ENCODE results near the gene SMLR1.

- TF ChIP-seq CTCF (conservative IDR thresholded peaks at IDR 0.05; ENCODE audit: low read depth in 2 of 2) (no peak), EZH2 (IDR thresholded peaks at IDR 0.05; ENCODE audit: low read depth, unreplicated experiment) (no peak), REST (IDR thresholded peaks at IDR 0.05; ENCODE audit: unreplicated experiment) (no peak), POLR2AphosphoS5 (IDR thresholded peaks at IDR 0.05; ENCODE audit: low read depth) (no peak), EZH2phosphoT487 (IDR thresholded peaks at IDR 0.05; ENCODE audit: unreplicated experiment) (no peak), NANOG (IDR thresholded peaks at IDR 0.05; ENCODE audit: borderline replicate concordance) (no peak), CREB1 (CRISPR knock-in tag; IDR thresholded peaks at IDR 0.05; ENCODE audit: low read depth) (no peak), STAT1 (IDR thresholded peaks at IDR 0.05; ENCODE audit: unreplicated experiment) (no peak), JUNB (IDR thresholded peaks at IDR 0.05; ENCODE audit: unreplicated experiment) (no peak), ZNF331 (CRISPR knock-in tag; IDR thresholded peaks at IDR 0.05; ENCODE audit: low read depth) (no peak), ZNF114 (CRISPR knock-in tag; IDR thresholded peaks at IDR 0.05) (no peak)
- TF ChIP-seq, protein P1, sequence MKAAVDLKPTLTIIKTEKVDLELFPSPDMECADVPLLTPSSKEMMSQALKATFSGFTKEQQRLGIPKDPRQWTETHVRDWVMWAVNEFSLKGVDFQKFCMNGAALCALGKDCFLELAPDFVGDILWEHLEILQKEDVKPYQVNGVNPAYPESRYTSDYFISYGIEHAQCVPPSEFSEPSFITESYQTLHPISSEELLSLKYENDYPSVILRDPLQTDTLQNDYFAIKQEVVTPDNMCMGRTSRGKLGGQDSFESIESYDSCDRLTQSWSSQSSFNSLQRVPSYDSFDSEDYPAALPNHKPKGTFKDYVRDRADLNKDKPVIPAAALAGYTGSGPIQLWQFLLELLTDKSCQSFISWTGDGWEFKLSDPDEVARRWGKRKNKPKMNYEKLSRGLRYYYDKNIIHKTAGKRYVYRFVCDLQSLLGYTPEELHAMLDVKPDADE (IDR thresholded peaks at IDR 0.05), result no peak
Observed at GRCh38 chr6:130783416-130784107, 43.6 kb upstream of the SMLR1 start.
